Measurements from ENCODE around the gene RUNDC3A.

RUNDC3A gene

DNA sequence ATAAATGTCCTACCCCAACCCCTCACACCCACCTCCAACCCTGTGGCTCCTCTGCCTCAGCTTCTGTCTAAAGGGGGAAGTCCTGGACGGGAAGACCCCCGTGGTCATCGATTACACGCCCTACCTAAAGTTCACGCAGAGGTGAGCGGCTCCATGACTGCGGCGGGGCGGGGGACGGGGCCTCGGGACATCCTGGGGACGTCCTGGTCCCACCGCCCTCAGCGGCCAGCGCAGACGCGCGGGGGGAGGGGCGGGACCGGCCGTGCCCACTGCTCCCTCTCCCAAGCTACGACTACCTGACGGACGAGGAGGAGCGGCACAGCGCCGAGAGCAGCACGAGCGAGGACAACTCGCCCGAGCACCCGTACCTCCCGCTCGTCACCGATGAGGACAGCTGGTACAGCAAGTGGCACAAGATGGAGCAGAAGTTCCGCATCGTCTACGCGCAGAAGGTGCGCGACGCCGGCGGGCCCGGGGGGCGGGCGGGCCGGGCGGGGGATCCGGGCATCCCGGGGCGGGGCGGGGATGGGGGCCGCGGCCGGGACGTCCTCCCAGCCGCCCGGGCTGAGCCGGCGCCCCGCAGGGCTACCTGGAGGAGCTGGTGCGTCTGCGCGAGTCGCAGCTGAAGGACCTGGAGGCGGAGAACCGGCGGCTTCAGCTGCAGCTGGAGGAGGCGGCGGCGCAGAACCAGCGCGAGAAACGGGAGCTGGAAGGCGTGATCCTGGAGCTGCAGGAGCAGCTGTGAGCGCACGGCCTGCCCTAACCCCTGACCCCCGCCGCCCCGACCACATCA, 6.7 kb downstream of the RUNDC3A start:
- Histone ChIP-seq H3K27me3 (ENCODE audit: control insufficient read depth, insufficient read depth, low read length) (no peaks in the 10 kb centered on the region), H2AFZ (no peak overlapping the region), H3K9ac (no peak overlapping the region), H3K4me3 (ENCODE audit: low read depth, low read length) (peak overlapping the region; percentile 37), H3K36me3 (ENCODE audit: control insufficient read depth, insufficient read depth, low read length) (no peaks in the 10 kb centered on the region), H3K4me2 (ENCODE audit: low read length) (peak overlapping the region; percentile 77), H3K9me3 (ENCODE audit: control insufficient read depth, low read length) (no peaks in the 10 kb centered on the region), H3K27ac (peak overlapping the region; percentile 65), H3K79me2 (no peaks in the 10 kb centered on the region), H3K4me1 (peaks cover 8% of the 10 kb centered on the region)
- TF ChIP-seq, protein P1, sequence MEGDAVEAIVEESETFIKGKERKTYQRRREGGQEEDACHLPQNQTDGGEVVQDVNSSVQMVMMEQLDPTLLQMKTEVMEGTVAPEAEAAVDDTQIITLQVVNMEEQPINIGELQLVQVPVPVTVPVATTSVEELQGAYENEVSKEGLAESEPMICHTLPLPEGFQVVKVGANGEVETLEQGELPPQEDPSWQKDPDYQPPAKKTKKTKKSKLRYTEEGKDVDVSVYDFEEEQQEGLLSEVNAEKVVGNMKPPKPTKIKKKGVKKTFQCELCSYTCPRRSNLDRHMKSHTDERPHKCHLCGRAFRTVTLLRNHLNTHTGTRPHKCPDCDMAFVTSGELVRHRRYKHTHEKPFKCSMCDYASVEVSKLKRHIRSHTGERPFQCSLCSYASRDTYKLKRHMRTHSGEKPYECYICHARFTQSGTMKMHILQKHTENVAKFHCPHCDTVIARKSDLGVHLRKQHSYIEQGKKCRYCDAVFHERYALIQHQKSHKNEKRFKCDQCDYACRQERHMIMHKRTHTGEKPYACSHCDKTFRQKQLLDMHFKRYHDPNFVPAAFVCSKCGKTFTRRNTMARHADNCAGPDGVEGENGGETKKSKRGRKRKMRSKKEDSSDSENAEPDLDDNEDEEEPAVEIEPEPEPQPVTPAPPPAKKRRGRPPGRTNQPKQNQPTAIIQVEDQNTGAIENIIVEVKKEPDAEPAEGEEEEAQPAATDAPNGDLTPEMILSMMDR (IDR thresholded peaks at IDR 0.05) = no peak

DNA sequence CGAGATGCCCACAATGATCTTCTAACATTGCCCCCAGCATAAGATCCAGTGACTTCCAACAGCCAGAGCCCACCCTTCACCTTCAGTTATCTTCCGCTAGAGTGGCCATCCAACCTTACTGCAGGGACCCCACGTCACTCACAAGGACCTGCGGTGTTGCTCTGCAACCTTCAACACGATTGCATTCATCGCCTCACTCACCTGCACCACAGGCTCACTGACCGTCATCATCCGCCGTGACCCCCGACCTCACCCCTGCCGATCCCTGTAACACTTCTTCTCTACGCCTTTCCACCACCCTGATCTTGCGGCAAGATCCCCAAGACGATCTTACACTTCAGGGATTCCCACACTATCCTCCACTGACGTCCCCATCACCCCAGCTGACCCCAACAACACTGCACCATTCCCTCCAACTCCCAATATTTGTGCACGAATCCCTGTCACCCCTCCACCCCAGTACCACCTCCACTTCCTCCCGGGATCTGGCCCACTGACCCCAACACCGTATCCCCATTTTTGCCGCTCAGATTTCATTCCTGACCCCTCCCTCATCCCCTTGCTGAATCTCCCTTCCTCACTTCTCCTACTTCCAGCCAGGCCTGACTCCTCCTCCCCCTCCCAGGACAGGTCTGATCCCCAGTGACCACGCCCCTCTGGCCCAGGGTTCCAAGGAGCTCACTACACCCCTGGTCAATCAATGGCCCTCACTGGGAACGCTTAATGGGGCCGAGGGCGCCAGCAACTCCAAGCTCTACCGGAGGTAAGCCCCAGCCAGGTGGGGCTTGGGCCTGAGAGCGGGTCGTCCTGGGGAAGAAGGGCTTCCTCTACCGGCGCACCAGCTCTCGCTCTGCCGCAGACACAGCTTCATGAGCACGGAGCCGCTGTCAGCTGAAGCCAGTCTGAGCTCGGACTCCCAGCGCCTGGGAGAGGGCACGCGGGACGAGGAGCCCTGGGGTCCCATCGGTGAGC, 7.6 kb downstream of the RUNDC3A start:
- Histone ChIP-seq H3K27ac (peak overlapping the region; percentile 5), H3K9me3 (ENCODE audit: control insufficient read depth, low read length) (no peaks in the 10 kb centered on the region), H2AFZ (no peak overlapping the region), H3K4me2 (ENCODE audit: low read length) (peak overlapping the region; percentile 72), H3K4me1 (peaks cover 6% of the 10 kb centered on the region), H3K79me2 (no peaks in the 10 kb centered on the region), H3K27me3 (ENCODE audit: control insufficient read depth, insufficient read depth, low read length) (no peaks in the 10 kb centered on the region), H3K4me3 (ENCODE audit: low read depth, low read length) (peak overlapping the region; percentile 34), H3K36me3 (ENCODE audit: control insufficient read depth, insufficient read depth, low read length) (no peaks in the 10 kb centered on the region), H3K9ac (no peak overlapping the region)
- TF ChIP-seq, protein P1 (IDR thresholded peaks at IDR 0.05) = no peak

DNA sequence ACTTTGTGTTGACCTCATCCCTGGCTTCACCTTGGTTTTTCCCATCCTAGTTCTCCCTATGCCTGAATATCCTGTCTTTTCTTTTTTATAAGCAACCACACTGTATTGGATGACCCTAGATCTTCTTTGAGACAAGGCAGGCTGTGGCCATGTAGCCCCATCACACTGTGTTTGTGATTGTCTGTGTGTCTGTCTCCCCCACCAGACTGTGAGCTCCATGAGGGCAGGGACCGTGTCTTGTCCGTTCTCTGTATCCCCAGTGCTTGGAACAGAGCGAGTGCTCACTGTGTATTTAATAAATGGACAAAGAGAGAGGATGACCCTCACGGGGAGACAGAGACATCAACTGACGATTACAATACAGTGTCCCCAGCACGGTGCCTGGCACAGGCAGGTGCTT, 9.1 kb downstream of the RUNDC3A start:
- H3K4me3 ChIP-seq (ENCODE audit: low read depth, low read length) = no peak overlapping the region
- no peaks in the 10 kb centered on the region for H3K79me2 ChIP-seq
- H3K4me1 ChIP-seq = peaks cover 6% of the 10 kb centered on the region
- no peak overlapping the region for H2AFZ ChIP-seq
- no peaks in the 10 kb centered on the region for H3K36me3 ChIP-seq (ENCODE audit: control insufficient read depth, insufficient read depth, low read length)
- TF ChIP-seq, protein P1 (IDR thresholded peaks at IDR 0.05) = no peak
- no peak overlapping the region for H3K4me2 ChIP-seq (ENCODE audit: low read length)
- H3K9me3 ChIP-seq (ENCODE audit: control insufficient read depth, low read length) = no peaks in the 10 kb centered on the region
- H3K27me3 ChIP-seq (ENCODE audit: control insufficient read depth, insufficient read depth, low read length) = no peaks in the 10 kb centered on the region
- H3K27ac ChIP-seq = no peak overlapping the region
- H3K9ac ChIP-seq = no peak overlapping the region

DNA sequence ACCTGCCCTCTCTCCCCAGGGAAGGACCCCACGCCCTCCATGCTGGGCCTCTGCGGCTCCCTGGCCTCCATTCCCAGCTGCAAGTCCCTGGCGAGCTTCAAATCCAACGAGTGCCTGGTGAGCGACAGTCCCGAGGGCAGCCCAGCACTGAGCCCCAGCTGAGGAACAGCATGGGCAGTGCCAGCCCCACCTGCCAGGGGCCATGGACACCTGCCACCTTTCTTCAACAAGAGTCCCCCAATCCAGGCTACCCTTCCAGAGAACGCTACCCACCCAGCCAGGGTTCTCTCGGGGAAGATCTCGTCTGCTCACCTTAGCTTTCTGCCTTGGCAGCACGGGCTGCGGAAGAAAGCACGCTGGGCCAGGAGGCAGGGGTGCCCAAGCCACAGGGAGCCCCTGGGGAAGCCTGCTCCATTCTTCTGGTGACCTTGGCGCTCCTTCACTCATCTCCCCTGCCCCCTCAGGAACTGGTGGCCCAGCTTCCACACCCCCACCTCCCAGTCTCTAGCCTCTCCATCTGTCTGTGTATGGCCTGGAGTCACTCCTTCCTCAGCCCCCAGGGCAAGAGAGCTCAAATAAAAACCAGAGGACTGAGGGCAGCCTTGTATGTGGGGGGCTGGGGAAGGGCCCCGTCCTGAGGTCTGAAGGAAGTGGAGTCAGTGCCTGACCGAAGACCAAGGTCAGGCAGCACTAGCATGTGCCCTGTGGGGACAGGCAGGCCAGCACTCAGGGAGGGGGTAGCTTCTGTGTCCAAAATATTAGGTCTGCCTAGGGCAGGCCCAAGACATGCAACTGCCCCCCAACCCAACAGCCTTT, 9.9 kb downstream of the RUNDC3A start:
- Histone ChIP-seq H2AFZ (no peak overlapping the region), H3K9me3 (ENCODE audit: control insufficient read depth, low read length) (no peaks in the 10 kb centered on the region), H3K79me2 (no peaks in the 10 kb centered on the region), H3K36me3 (ENCODE audit: control insufficient read depth, insufficient read depth, low read length) (no peaks in the 10 kb centered on the region), H3K27me3 (ENCODE audit: control insufficient read depth, insufficient read depth, low read length) (no peaks in the 10 kb centered on the region), H3K4me2 (ENCODE audit: low read length) (no peak overlapping the region), H3K4me3 (ENCODE audit: low read depth, low read length) (no peak overlapping the region), H3K27ac (no peak overlapping the region), H3K9ac (no peak overlapping the region), H3K4me1 (peaks cover 6% of the 10 kb centered on the region)
- TF ChIP-seq, protein P1 (IDR thresholded peaks at IDR 0.05) = no peak
